ENCODE measurements around the gene UBALD2. TPM values are rescaled to one million over a fixed set of nuclear protein-coding genes. Genes with fewer than 3 reads are reported as not detected.

The UBALD2 gene
- total and polyA plus RNA-seq, 2 of the 13 experiments (the other 11 are each of a cell fraction or from before 2014, with no cell fraction given) = 3.3 to 89.7 TPM

DNA sequence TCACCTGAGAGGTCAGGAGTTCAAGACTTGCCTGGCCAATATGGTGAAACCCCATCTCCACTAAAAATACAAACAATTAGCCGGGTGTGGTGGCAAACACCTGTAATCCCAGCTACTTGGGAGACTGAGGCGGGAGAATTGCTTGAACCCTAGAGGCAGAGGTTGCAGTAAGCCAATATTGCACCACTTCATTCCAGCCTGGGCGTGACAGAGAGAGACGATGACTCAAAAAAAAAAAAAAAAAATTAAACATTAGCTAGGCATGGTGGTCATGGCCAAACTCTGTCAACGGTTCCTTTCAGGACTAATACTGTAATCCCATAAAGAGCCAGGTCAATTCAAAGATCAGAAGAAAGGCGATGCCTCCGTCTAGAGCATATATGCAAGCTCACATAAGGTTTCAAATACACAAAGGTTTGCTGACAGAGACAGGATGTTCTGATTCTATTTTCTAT is 27.3 kb upstream of the UBALD2 start (continued):
- no peak for TF ChIP-seq WIZ (CRISPR knock-in tag; IDR thresholded peaks at IDR 0.05)
- no peak for TF ChIP-seq ZNF75D (CRISPR knock-in tag; IDR thresholded peaks at IDR 0.05; ENCODE audit: borderline replicate concordance)
- peak; percentile 54; the same call in 1 of the 2 replicates for TF ChIP-seq ZNF501 (CRISPR knock-in tag; IDR thresholded peaks at IDR 0.05)
- peak; percentile 62 for TF ChIP-seq CREM (IDR thresholded peaks at IDR 0.05)
- no peak for TF ChIP-seq CREM (CRISPR knock-in tag; IDR thresholded peaks at IDR 0.05)
- no peak; the same call in 1 of the 2 replicates for TF ChIP-seq ZNF33A (CRISPR knock-in tag; IDR thresholded peaks at IDR 0.05; ENCODE audit: borderline replicate concordance)
- TF ChIP-seq THAP11 (CRISPR knock-in tag; IDR thresholded peaks at IDR 0.05) = peak; percentile 62; the same call in 1 of the 2 replicates
- TF ChIP-seq ZFX (CRISPR knock-in tag; IDR thresholded peaks at IDR 0.05; ENCODE audit: low read depth) = peak; percentile 18; the same call in 1 of the 2 replicates
- TF ChIP-seq, protein P1, sequence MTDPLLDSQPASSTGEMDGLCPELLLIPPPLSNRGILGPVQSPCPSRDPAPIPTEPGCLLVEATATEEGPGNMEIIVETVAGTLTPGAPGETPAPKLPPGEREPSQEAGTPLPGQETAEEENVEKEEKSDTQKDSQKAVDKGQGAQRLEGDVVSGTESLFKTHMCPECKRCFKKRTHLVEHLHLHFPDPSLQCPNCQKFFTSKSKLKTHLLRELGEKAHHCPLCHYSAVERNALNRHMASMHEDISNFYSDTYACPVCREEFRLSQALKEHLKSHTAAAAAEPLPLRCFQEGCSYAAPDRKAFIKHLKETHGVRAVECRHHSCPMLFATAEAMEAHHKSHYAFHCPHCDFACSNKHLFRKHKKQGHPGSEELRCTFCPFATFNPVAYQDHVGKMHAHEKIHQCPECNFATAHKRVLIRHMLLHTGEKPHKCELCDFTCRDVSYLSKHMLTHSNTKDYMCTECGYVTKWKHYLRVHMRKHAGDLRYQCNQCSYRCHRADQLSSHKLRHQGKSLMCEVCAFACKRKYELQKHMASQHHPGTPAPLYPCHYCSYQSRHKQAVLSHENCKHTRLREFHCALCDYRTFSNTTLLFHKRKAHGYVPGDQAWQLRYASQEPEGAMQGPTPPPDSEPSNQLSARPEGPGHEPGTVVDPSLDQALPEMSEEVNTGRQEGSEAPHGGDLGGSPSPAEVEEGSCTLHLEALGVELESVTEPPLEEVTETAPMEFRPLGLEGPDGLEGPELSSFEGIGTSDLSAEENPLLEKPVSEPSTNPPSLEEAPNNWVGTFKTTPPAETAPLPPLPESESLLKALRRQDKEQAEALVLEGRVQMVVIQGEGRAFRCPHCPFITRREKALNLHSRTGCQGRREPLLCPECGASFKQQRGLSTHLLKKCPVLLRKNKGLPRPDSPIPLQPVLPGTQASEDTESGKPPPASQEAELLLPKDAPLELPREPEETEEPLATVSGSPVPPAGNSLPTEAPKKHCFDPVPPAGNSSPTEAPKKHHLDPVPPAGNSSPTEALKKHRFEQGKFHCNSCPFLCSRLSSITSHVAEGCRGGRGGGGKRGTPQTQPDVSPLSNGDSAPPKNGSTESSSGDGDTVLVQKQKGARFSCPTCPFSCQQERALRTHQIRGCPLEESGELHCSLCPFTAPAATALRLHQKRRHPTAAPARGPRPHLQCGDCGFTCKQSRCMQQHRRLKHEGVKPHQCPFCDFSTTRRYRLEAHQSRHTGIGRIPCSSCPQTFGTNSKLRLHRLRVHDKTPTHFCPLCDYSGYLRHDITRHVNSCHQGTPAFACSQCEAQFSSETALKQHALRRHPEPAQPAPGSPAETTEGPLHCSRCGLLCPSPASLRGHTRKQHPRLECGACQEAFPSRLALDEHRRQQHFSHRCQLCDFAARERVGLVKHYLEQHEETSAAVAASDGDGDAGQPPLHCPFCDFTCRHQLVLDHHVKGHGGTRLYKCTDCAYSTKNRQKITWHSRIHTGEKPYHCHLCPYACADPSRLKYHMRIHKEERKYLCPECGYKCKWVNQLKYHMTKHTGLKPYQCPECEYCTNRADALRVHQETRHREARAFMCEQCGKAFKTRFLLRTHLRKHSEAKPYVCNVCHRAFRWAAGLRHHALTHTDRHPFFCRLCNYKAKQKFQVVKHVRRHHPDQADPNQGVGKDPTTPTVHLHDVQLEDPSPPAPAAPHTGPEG (CRISPR knock-in tag; IDR thresholded peaks at IDR 0.05) = no peak
- TF ChIP-seq HDAC2 (CRISPR knock-in tag; IDR thresholded peaks at IDR 0.05) = peak; percentile 70
- no peak for TF ChIP-seq NRL (CRISPR knock-in tag; IDR thresholded peaks at IDR 0.05; ENCODE audit: borderline replicate concordance)
- TF ChIP-seq CBX2 (IDR thresholded peaks at IDR 0.05; ENCODE audit: low read depth, low read length) = no peak
- TF ChIP-seq CBX2 (CRISPR knock-in tag; IDR thresholded peaks at IDR 0.05; ENCODE audit: low read depth) = peak; percentile 12; the same call in 1 of the 2 replicates
- TF ChIP-seq, protein P2, sequence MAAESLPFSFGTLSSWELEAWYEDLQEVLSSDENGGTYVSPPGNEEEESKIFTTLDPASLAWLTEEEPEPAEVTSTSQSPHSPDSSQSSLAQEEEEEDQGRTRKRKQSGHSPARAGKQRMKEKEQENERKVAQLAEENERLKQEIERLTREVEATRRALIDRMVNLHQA (CRISPR knock-in tag; IDR thresholded peaks at IDR 0.05) = no peak
- no peak for TF ChIP-seq ZNF724P (CRISPR knock-in tag; IDR thresholded peaks at IDR 0.05; ENCODE audit: borderline replicate concordance)
- TF ChIP-seq ZNF367 (CRISPR knock-in tag; IDR thresholded peaks at IDR 0.05; ENCODE audit: borderline replicate concordance) = no peak
- peak; percentile 83 for TF ChIP-seq NR2F2 (IDR thresholded peaks at IDR 0.05; ENCODE audit: borderline replicate concordance, low read depth)
- no peak for TF ChIP-seq CC2D1A (CRISPR knock-in tag; IDR thresholded peaks at IDR 0.05)
- no peak for TF ChIP-seq ZNF512B (CRISPR knock-in tag; IDR thresholded peaks at IDR 0.05; ENCODE audit: borderline replicate concordance)
- TF ChIP-seq BHLHE40 (IDR thresholded peaks at IDR 0.05; ENCODE audit: low read length) = no peak
- peak in 1 of 2 experiments; percentile 76; a peak in 2 of 4 replicates for TF ChIP-seq EP300 (IDR thresholded peaks at IDR 0.05; ENCODE audit: low read depth in 2 of 2, low read length in 2 of 2)
- peak; percentile 37; the same call in 1 of the 2 replicates for TF ChIP-seq EP300 (CRISPR knock-in tag; IDR thresholded peaks at IDR 0.05; ENCODE audit: borderline replicate concordance)

All from HepG2 (cell line).